GM11168 (cell line): ENCODE measurements around the gene RIPOR3.
"Not testable (repeated sequence)": the region's sequence is repeated elsewhere in the genome, so short reads cannot be mapped to it uniquely, and the experiment has no call there.

ENCODE experiments used
- in situ Hi-C: fragments of 300-500 bp; cut with MboI; formaldehyde crosslinking; loops from one replicate; pipeline ENCODE4 v1.12.0; 2022; ENCODE audit warnings: low sequenced_read_pairs; ENCODE audit not compliant: unreplicated experiment

RIPOR3 gene

GRCh38 chr20:50708845-50709635, 17.7 kb upstream of the RIPOR3 start:
- in situ Hi-C loops = no loop called here

DNA sequence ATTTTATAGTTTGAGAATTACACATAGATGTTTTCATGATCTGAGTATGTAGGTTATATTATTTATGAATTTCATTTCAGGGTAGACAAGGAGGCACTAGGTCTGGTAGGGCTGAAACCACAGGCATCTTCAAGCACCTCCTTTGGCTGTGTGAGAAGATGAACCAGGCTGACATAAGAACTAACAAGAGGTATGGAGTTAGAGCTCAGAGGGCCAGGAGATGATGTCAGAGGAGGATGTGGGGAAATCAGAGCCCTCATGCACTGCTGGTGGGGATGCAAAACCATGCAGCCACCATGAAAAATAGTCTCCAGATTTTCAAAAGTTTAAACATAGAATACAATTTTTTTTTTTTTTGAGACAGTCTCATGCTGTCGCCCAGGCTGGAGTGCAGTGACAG, 13.6 kb upstream of the RIPOR3 start:
- in situ Hi-C loops = no loop called here

DNA sequence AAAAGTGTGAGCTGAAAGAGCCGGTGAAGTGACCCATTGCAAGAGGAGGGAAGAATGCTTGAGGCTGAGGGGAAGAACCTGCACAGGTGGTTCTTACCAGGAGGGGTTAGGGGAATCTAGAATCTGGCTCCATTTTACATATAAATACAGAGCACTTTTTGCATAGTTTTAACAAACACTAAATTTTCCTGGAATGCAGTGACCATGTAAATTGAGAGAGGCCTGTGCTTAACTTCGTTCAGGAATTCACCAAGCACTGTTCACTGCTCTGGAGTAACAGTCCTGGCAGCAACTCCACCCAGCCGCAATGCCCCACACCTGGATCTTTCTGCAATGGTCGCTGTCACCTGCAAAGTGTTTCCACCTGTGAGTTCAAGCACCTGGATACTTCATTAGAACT, 13.2 kb upstream of the RIPOR3 start:
- in situ Hi-C loops = no loop called here

GRCh38 chr20:50703651-50704438, 12.5 kb upstream of the RIPOR3 start:
- in situ Hi-C loops = not testable (repeated sequence)

- in situ Hi-C loops = no loop called here
Measured at GRCh38 chr20:50701041-50701963, 10.0 kb upstream of the RIPOR3 start.

DNA sequence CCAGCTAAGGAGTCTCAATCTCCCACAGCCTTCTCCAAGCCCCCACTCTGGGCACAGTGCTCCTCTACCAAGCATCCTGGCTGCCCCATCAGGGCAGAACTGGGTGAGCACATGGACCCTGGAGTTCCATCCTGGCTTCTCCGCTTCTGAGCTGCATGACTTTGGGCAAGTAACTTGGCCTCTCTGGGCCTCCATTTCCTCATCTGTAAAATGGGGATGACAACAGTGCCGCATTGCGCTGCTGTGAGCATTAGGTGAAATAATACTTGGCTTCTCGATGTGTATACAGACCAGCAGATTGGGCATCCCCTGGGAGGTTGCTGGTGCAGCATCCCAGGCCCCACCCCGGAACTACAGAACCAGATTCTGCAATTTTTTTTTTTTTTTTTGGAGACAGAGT, 8.3 kb upstream of the RIPOR3 start:
- in situ Hi-C loops = no loop called here

DNA sequence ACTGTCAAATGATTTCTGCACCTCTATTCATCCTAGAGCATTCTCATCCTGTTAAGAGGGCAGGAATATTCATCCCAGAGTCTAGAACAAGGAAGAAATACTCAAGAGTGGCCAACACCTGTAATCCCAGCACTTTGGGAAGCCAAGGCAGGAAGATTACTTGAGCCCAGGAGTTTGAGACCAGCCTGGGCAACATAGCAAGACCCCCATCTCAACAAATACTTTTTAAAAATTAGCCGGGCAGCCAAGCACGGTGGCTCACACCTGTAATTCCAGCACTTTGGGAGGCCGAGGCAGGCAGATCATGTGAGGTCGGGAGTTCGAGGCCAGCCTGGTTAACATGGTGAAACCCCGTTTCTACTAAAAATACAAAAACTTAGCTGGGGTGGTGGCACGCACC, 6.9 kb upstream of the RIPOR3 start:
- in situ Hi-C loops = not testable (repeated sequence)

DNA sequence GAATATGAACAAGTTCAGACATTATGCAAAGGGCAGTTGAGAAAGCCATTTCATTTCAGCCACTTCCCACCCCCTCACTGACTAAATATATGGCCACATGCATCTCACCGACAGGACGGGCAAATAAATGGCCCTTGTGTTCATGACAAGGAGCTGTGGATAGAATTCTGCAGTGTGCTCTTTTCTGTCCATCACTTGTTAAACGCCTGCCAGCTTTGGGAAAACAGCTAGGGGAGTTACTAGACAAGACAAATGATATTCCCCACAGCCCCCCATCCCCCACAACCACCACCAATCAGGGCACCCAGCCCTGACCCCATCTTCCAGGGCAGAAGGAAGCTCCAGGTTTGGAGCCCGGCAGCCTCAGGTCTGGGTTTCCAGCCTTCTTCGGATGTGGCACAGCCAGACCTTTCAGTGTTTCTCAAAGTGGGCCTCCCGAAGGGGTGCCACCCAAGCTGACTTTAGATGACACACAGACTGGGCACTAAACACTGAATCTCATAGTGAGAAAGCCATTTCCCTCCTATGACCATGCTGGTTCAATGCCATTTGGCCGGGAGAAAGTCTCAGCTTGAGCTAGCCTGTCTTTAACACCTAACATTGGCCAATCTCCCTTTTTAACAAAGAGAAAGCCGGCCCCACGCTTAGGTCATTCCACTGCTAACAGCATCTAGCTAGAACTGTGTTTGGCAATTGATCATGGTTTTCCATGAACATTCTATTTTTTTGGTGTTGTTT, 4.0 kb upstream of the RIPOR3 start:
- in situ Hi-C loops = no loop called here

GRCh38 chr20:50694379-50695134, 3.2 kb upstream of the RIPOR3 start:
- in situ Hi-C loops = no loop called here

DNA sequence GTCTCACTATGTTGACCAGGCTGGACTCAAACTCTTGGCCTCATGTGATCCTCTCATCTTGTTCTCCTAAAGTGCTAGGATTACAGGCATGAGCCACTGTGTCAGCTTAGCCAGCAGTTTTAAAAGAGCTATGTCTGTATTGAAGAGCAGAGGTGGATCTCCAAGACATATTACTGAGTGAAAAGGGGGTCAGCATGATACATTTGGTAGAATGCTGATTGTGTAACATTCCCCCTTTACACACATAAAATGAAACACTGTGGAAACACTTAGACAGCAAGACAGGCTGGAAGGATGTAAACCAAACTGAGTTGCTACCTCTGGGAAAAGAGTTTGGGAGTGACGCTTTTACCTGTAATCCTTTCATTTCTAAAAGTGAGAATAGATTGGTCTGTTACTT, 1.7 kb upstream of the RIPOR3 start:
- in situ Hi-C loops = no loop called here

DNA sequence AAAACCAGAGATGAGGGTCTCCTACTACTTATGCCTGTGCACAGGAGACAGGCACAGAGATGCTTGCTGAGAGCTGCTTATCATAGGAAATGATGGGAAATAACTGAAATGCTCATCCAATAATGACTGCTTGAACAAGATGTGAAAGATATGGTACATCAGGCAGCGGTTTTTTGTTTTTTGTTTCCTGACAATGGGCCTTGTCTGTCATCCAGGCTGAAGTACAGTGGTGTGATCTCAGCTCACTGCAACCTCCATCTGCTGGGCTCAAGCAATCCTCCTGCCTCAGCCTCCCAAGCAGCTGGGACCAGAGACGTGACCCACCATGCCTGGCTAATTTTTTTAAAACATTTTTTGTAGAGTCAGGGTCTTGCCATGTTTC, 1.2 kb upstream of the RIPOR3 start:
- in situ Hi-C loops = no loop called here

DNA sequence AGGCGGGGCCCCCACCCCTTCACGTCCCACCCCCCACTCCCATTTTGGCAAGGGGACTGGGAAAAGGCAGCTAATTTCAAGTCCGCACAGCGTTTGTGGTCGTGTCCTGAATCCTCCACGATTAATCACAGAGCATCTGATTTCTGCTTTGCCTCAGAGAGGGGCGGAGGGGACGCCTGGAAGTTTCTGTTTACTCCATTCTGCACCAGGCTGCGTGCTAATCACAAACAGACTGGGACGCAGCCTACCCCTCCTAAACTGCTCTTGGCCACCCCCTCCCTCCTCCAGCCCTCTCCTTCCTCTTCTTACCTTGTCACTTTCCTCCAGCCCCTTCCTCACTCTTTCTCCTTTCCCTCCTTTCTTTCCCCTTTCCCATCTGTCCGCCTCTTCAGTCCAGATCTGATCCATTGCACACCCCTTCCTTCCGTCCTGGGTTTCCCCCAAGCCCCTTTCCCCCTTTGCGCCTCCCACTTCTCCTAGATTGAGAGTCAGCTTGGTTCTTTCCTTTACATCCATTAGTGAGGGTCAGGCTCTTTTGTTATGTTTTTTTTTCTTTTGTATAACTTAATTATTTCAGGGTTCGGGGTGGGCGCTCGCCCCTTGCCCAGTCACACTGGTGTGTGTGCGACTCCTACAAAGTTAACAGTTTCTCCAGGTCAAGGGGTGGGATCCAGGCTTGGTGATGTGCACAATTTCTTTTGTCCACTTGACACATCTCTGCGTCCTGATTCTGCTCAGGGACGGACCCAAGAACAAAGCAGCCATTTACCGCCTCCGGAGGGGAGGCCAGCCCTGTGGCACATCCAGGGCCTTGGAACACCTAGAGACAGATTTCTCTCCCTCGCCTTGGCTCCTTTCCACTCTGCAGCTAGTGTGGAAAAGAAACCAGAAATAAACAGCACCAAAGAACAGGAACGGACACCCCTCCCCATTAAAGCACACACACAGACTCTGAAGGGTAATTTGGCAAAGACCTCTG, 520 bp upstream of the RIPOR3 start:
- in situ Hi-C loops = no loop called here

DNA sequence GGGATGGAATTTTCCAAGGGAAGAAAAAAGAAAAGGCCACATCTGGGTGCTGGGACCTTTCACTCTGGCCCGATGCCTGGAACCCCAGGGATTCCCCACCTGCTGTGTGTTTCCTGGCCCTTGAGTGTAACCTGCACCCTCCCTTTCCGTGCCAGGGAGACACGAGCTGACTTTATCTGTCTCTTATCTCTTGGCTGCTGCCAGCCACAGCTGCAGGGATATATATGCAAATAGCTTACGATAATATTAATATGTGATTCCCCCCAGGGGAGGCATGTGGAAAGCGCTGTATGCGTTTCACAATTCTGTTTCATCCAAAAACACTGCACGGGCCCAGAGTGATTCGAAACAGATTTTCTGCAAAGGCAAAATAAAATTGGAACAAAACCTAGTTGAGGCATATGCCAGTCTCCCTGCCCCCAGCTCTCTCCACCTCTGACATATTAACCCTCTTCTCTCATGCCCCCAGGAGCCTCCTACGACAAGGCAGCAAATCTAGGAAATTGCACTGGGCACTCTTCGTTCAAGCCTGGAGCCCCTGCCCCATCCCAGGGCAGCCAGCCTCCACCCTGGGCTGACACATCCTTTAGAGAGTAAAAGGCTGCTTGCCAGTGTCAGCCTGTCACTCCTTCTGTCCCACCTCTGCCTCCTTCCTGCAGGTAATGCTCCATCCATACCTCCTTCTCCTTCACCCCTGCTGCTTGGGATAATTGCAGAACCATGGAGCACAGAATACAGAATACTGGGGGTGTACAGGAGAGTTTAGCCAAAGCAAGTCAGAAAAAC, 1.3 kb downstream of the RIPOR3 start:
- in situ Hi-C loops = no loop called here

GRCh38 chr20:50688256-50688975, 2.9 kb downstream of the RIPOR3 start:
- in situ Hi-C loops = no loop called here

DNA sequence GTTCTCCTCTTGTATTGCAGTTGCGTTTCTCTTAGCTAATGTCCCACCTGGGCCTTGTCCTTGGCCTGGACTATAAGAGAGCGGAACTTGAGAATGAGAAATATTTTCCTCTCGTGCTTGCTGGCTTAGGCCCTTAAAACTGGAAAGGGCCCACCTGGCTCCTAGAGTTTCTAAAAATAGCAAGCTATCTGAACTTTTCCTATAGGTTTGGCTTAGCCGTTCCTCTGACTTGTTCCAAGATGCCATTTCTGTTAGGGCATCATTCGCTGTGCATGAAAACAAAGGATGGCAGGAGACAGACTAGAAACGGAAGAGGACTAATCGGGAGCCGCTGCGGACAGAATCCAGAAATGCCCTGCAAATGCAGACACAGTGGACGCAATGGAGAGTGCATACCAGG, 4.5 kb downstream of the RIPOR3 start:
- in situ Hi-C loops = no loop called here

- in situ Hi-C loops = no loop called here
Measured at GRCh38 chr20:50683570-50683969, 7.8 kb downstream of the RIPOR3 start.
